Epithelial cell of proximal tubule (primary cell): ENCODE data around the gene ANXA4. TPM values are rescaled to one million over a fixed set of nuclear protein-coding genes. Genes with fewer than 3 reads are reported as not detected.

Source experiments
- DNase-seq: peaks from one replicate; pipeline ENCODE4 v3.0.0-alpha.2; 2011; ENCODE audit warnings: low read depth
- H3K4me3 ChIP-seq: 2 replicates; pipeline ENCODE4 v1.5.1; 2011; ENCODE audit warnings: low read depth, mild to moderate bottlenecking, low read length
- total RNA-seq: library from RNA; depleted of rRNA; stranded (reverse); fragments of >200 nt; gene quantifications from 2 replicates; pipeline ENCODE4 v1.2.3, GENCODE V29; 2015
- TF ChIP-seq, protein P1 (sequence below): conservative IDR thresholded peaks from 2 replicates; pipeline ENCODE4 v1.5.1; 2012; ENCODE audit warnings: low read depth, mild to moderate bottlenecking, low read length

ANXA4 gene
- total RNA-seq, 1 donor from 2014 or later, result 61.2 TPM

GRCh38 chr2:69779258-69780001 lies 37.5 kb downstream of the ANXA4 start:
- no peak for DNase-seq
- H3K4me3 ChIP-seq, result no peak overlapping the region
- TF ChIP-seq, protein P1, sequence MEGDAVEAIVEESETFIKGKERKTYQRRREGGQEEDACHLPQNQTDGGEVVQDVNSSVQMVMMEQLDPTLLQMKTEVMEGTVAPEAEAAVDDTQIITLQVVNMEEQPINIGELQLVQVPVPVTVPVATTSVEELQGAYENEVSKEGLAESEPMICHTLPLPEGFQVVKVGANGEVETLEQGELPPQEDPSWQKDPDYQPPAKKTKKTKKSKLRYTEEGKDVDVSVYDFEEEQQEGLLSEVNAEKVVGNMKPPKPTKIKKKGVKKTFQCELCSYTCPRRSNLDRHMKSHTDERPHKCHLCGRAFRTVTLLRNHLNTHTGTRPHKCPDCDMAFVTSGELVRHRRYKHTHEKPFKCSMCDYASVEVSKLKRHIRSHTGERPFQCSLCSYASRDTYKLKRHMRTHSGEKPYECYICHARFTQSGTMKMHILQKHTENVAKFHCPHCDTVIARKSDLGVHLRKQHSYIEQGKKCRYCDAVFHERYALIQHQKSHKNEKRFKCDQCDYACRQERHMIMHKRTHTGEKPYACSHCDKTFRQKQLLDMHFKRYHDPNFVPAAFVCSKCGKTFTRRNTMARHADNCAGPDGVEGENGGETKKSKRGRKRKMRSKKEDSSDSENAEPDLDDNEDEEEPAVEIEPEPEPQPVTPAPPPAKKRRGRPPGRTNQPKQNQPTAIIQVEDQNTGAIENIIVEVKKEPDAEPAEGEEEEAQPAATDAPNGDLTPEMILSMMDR, result no peak

GRCh38 chr2:69780921-69781320 lies 39.0 kb downstream of the ANXA4 start:
- TF ChIP-seq, protein P1, result no peak

GRCh38 chr2:69781321-69782248 lies 39.7 kb downstream of the ANXA4 start:
- TF ChIP-seq, protein P1, result no peak
- peak; percentile 56 for DNase-seq
- H3K4me3 ChIP-seq, result no peak overlapping the region

More at GRCh38 chr2:69780921-69781320, 39.0 kb downstream of the ANXA4 start:
- H3K4me3 ChIP-seq, result no peak overlapping the region
- DNase-seq, result no peak

- no peak overlapping the region for H3K4me3 ChIP-seq
- no peak for DNase-seq
- TF ChIP-seq, protein P1, result no peak
Observed at GRCh38 chr2:69784228-69784627, 42.3 kb downstream of the ANXA4 start.

DNA sequence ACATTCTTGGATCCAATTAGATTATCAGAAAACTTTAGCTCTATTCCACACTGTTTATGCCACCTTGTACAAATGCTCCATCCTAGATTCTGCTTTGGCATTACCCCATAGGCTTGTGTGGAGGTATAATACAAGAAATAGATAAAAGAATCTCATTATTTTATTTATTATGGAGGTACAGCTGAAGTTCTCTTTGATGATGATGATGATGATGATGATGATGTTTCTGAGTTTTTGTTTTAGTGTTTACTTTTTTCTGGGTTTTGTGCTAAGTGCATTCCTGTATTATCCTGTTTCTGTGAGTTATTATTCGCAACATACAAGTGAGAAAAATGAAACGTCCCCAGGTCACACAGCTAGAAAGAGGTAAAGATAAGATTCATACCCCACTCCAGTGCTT lies 43.4 kb downstream of the ANXA4 start:
- TF ChIP-seq, protein P1, result no peak
- DNase-seq, result no peak
- no peak overlapping the region for H3K4me3 ChIP-seq

- TF ChIP-seq, protein P1, result no peak
- no peak overlapping the region for H3K4me3 ChIP-seq
- DNase-seq, result no peak
Observed at GRCh38 chr2:69786052-69786560, 44.2 kb downstream of the ANXA4 start.
